Neural progenitor cell (in vitro differentiated cells): ENCODE measurements around the gene DERL2. TPM values are rescaled to one million over a fixed set of nuclear protein-coding genes. Genes with fewer than 3 reads are reported as not detected.
A peak's percentile ranks its signal among the peaks of the same experiment; 100 is the strongest.

Source experiments
- DNase-seq: peaks from one replicate; pipeline ENCODE4 v3.0.0-alpha.2; 2016; ENCODE audit warnings: low spot score
- H2AFZ ChIP-seq: fragments of 200-600 bp; sonication (generic); replicated peaks from 2 replicates; pipeline ENCODE4 v1.6.1; 2016; ENCODE audit warnings: antibody characterized with exemption
- H3F3A ChIP-seq: fragments of 200-600 bp; sonication (generic); 2 replicates; pipeline ENCODE4 v1.6.1; 2016; ENCODE audit warnings: antibody characterized with exemption, low read depth
- H3K27ac ChIP-seq: fragments of 200-600 bp; sonication (generic); 2 replicates; pipeline ENCODE4 v1.5.1; 2016; ENCODE audit warnings: mild to moderate bottlenecking
- H3K27me3 ChIP-seq: fragments of 200-600 bp; sonication (generic); 2 replicates; pipeline ENCODE4 v1.6.1; 2016; ENCODE audit warnings: mild to moderate bottlenecking, moderate library complexity
- H3K36me3 ChIP-seq: fragments of 200-600 bp; sonication (generic); 2 replicates; pipeline ENCODE4 v1.5.1; 2016
- H3K4me1 ChIP-seq: fragments of 200-600 bp; sonication (generic); 2 replicates; pipeline ENCODE4 v1.6.1; 2016; ENCODE audit warnings: mixed run types
- H3K4me2 ChIP-seq: fragments of 200-600 bp; sonication (generic); 2 replicates; pipeline ENCODE4 v1.6.1; 2016
- H3K4me3 ChIP-seq: fragments of 200-600 bp; sonication (generic); 2 replicates; pipeline ENCODE4 v1.5.1; 2016
- H3K79me2 ChIP-seq: fragments of 200-600 bp; sonication (generic); 2 replicates; pipeline ENCODE4 v1.6.1; 2016; ENCODE audit warnings: low read depth
- H3K9ac ChIP-seq: fragments of 200-600 bp; sonication (generic); 2 replicates; pipeline ENCODE4 v1.6.1; 2016
- H3K9me3 ChIP-seq: fragments of 200-600 bp; sonication (generic); 2 replicates; pipeline ENCODE4 v1.5.1; 2016; ENCODE audit warnings: low read depth
- H4K20me1 ChIP-seq: fragments of 200-600 bp; sonication (generic); 2 replicates; pipeline ENCODE4 v1.6.1; 2016; ENCODE audit warnings: low read depth
- H3K27ac Mint-ChIP-seq: 3 replicates; pipeline ENCODE4 v1.8.0; 2021; ENCODE audit warnings: mixed read lengths
- H3K27me3 Mint-ChIP-seq: 2 replicates; pipeline ENCODE4 v1.8.0; 2022; ENCODE audit warnings: low read depth, mild to moderate bottlenecking, inconsistent platforms, moderate library complexity, mixed read lengths; ENCODE audit not compliant: insufficient read depth
- H3K36me3 Mint-ChIP-seq: 3 replicates; pipeline ENCODE4 v1.8.0; 2021; ENCODE audit warnings: mixed read lengths
- H3K4me1 Mint-ChIP-seq: 3 replicates; pipeline ENCODE4 v1.8.0; 2021; ENCODE audit warnings: mixed read lengths
- H3K4me3 Mint-ChIP-seq: 3 replicates; pipeline ENCODE4 v1.8.0; 2021; ENCODE audit warnings: mild to moderate bottlenecking, moderate library complexity, mixed read lengths
- H3K9me3 Mint-ChIP-seq: 3 replicates; pipeline ENCODE4 v1.8.0; 2020; ENCODE audit warnings: mixed read lengths
- EZH2 ChIP-seq: fragments of 200-600 bp; sonication (generic); IDR thresholded peaks from 2 replicates; pipeline ENCODE4 v1.6.1; 2017; ENCODE audit warnings: antibody characterized with exemption, mild to moderate bottlenecking, moderate library complexity
- EZH2phosphoT487 ChIP-seq: fragments of 200-600 bp; sonication (generic); IDR thresholded peaks from 2 replicates; pipeline ENCODE4 v1.6.1; 2017; ENCODE audit warnings: antibody characterized with exemption
- total RNA-seq: library from RNA; depleted of rRNA; stranded (reverse); fragments of >200 nt; gene quantifications from 2 replicates; pipeline ENCODE4 v1.2.3, GENCODE V29; 2015; ENCODE audit warnings: low replicate concordance
- TF ChIP-seq, protein P1 (sequence below): fragments of 200-600 bp; sonication (generic); IDR thresholded peaks from 2 replicates; pipeline ENCODE4 v1.5.1; 2017; ENCODE audit warnings: antibody characterized with exemption, mild to moderate bottlenecking

Gene DERL2
- total RNA-seq, 1 donor from 2014 or later: 47.8 TPM

DNA sequence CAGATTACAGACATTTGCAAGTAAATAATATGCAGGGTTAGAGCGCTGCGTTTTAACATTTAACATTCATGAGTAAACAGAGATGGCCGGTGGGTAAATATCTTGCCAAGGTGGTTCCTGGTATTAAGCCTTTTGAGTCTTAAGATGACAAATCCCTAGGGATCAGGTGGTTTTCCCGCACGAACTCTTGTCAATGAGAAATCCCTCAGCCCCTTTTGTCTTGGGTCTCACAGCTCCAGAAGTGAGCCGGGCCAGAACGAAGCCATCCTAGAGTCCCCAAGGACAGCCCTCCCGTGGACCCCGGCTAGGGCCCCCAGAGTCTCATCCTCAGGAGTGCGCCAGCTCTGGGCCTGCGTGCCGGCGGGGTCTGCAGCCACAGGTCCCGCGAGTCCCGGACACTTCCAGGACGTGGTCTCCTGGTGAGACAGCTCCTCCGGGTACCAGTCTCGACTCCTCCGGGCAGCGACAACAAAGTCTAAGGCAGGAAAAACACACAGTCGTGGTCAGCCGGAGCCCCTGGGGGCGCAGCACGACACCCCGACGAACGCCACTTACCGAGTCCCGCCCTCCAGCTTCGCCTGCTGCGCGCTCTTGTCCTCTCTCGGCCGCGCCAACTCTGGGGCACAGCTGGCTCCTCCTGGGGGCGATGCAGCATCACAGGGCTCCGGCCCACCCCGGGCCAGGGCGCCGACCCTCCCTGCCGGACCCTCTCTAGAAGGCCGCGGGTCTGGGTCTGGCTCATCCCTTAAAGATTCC is 13.7 kb upstream of the DERL2 start:
- no peak overlapping the region for H3K9ac ChIP-seq

DNA sequence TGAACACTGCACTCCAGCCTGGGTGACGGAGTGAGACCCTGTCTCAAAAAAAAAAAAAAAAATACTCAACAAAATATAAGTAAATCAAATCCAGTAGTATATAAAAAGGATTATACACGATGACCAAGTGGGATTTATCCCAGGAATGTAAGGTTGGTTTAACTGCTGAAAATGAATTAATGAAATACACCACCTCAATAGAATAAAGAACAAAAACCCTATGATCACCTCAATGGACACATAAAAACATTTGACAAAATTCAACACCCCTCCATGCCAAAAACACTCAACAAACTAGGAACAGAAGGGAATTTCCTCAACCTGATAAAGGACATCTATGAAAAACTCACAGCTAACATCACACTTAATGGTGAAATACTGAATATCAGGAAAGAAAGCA is 7.0 kb upstream of the DERL2 start:
- Histone ChIP-seq H3K4me3 (no peak overlapping the region), H3K36me3 (peaks cover 13% of the 10 kb centered on the region), H3K27me3 (peaks cover 24% of the 10 kb centered on the region), H2AFZ (no peak overlapping the region), H3K4me2 (no peak overlapping the region), H4K20me1 (peaks cover 11% of the 10 kb centered on the region), H3K9me3 (no peaks in the 10 kb centered on the region), H3K27ac (no peak overlapping the region), H3K4me1 (peaks cover under 1% of the 10 kb centered on the region), H3F3A (peaks cover 10% of the 10 kb centered on the region), H3K79me2 (peaks cover 20% of the 10 kb centered on the region), H3K9ac (no peak overlapping the region)
- DNase-seq: no peak
- H3K4me3 Mint-ChIP-seq: no peak overlapping the region
- no peak for TF ChIP-seq EZH2phosphoT487
- TF ChIP-seq EZH2: no peak
- TF ChIP-seq, protein P1, sequence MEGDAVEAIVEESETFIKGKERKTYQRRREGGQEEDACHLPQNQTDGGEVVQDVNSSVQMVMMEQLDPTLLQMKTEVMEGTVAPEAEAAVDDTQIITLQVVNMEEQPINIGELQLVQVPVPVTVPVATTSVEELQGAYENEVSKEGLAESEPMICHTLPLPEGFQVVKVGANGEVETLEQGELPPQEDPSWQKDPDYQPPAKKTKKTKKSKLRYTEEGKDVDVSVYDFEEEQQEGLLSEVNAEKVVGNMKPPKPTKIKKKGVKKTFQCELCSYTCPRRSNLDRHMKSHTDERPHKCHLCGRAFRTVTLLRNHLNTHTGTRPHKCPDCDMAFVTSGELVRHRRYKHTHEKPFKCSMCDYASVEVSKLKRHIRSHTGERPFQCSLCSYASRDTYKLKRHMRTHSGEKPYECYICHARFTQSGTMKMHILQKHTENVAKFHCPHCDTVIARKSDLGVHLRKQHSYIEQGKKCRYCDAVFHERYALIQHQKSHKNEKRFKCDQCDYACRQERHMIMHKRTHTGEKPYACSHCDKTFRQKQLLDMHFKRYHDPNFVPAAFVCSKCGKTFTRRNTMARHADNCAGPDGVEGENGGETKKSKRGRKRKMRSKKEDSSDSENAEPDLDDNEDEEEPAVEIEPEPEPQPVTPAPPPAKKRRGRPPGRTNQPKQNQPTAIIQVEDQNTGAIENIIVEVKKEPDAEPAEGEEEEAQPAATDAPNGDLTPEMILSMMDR: no peak
- H3K27ac Mint-ChIP-seq: no peak overlapping the region
- no peaks in the 10 kb centered on the region for H3K27me3 Mint-ChIP-seq
- H3K4me1 Mint-ChIP-seq: no peaks in the 10 kb centered on the region
- peaks cover 5% of the 10 kb centered on the region for H3K9me3 Mint-ChIP-seq
- peaks cover 31% of the 10 kb centered on the region for H3K36me3 Mint-ChIP-seq

More for the DNA sequence above, 13.7 kb upstream of the DERL2 start:
- Mint-ChIP-seq H3K4me1 (peaks cover 21% of the 10 kb centered on the region), H3K4me3 (peak overlapping the region; percentile 99), H3K36me3 (peaks cover 15% of the 10 kb centered on the region), H3K9me3 (peaks cover 10% of the 10 kb centered on the region), H3K27ac (peak overlapping the region; percentile 24), H3K27me3 (no peaks in the 10 kb centered on the region)
- H3K27ac ChIP-seq: no peak overlapping the region
- H3K9me3 ChIP-seq: no peaks in the 10 kb centered on the region
- TF ChIP-seq, protein P1: no peak
- TF ChIP-seq EZH2: peak; percentile 3
- TF ChIP-seq EZH2phosphoT487: no peak
- H2AFZ ChIP-seq: peak overlapping the region; percentile 59
- peak overlapping the region; percentile 88 for H3K4me3 ChIP-seq
- H3K79me2 ChIP-seq: no peaks in the 10 kb centered on the region
- H3K4me2 ChIP-seq: peak overlapping the region; percentile 99
- no peaks in the 10 kb centered on the region for H3K36me3 ChIP-seq
- peaks cover 20% of the 10 kb centered on the region for H3F3A ChIP-seq
- H3K4me1 ChIP-seq: peaks cover 11% of the 10 kb centered on the region
- peak; percentile 75 for DNase-seq
- peaks cover 64% of the 10 kb centered on the region for H3K27me3 ChIP-seq
- no peaks in the 10 kb centered on the region for H4K20me1 ChIP-seq

DNA sequence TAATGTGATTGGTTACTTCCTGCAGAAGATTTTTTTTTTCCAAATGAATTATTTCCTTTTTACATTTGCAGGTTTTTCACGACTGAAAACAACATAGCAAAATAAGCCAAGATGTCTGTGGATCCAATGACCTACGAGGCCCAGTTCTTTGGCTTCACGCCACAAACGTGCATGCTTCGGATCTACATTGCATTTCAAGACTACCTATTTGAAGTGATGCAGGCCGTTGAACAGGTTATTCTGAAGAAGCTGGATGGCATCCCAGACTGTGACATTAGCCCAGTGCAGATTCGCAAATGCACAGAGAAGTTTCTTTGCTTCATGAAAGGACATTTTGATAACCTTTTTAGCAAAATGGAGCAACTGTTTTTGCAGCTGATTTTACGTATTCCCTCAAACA is 2.8 kb upstream of the DERL2 start:
- TF ChIP-seq, protein P1: no peak
- TF ChIP-seq EZH2 (no peak), EZH2phosphoT487 (no peak)
- Histone ChIP-seq H3K4me1 (peaks cover 15% of the 10 kb centered on the region), H3K27me3 (no peaks in the 10 kb centered on the region), H3K79me2 (peaks cover 54% of the 10 kb centered on the region), H3K27ac (no peak overlapping the region), H3F3A (peaks cover 25% of the 10 kb centered on the region), H3K36me3 (peaks cover 18% of the 10 kb centered on the region), H2AFZ (no peak overlapping the region), H3K9me3 (no peaks in the 10 kb centered on the region), H3K9ac (no peak overlapping the region), H3K4me3 (no peak overlapping the region), H3K4me2 (no peak overlapping the region), H4K20me1 (peaks cover 16% of the 10 kb centered on the region)
- peaks cover 23% of the 10 kb centered on the region for H3K4me1 Mint-ChIP-seq
- H3K9me3 Mint-ChIP-seq: peaks cover 5% of the 10 kb centered on the region
- H3K27ac Mint-ChIP-seq: no peak overlapping the region
- DNase-seq: no peak
- peaks cover 35% of the 10 kb centered on the region for H3K36me3 Mint-ChIP-seq
- H3K4me3 Mint-ChIP-seq: no peak overlapping the region
- no peaks in the 10 kb centered on the region for H3K27me3 Mint-ChIP-seq
